ENCODE results near the gene ABCF2.

DNA sequence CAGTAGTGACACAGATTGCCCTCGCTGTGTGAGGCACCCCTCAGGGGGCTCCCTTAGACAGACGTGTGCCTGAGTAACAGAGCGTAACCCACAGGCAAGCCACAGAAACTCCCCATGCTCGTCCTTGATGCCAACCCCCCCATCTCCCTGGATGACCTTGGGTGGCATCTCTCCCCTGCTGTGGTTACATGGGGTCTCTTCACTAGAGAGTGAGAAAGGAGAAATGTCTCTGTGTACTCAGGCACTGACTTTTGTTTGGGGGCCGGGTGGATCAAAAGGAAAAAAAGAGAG lies 38.8 kb downstream of the ABCF2 start:
- TF ChIP-seq POLR2A (IDR thresholded peaks at IDR 0.05): no peak
- TF ChIP-seq, protein P1, sequence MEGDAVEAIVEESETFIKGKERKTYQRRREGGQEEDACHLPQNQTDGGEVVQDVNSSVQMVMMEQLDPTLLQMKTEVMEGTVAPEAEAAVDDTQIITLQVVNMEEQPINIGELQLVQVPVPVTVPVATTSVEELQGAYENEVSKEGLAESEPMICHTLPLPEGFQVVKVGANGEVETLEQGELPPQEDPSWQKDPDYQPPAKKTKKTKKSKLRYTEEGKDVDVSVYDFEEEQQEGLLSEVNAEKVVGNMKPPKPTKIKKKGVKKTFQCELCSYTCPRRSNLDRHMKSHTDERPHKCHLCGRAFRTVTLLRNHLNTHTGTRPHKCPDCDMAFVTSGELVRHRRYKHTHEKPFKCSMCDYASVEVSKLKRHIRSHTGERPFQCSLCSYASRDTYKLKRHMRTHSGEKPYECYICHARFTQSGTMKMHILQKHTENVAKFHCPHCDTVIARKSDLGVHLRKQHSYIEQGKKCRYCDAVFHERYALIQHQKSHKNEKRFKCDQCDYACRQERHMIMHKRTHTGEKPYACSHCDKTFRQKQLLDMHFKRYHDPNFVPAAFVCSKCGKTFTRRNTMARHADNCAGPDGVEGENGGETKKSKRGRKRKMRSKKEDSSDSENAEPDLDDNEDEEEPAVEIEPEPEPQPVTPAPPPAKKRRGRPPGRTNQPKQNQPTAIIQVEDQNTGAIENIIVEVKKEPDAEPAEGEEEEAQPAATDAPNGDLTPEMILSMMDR (IDR thresholded peaks at IDR 0.05): no peak
